ENCODE measurements around the gene CTNNB1.

CTNNB1 gene

DNA sequence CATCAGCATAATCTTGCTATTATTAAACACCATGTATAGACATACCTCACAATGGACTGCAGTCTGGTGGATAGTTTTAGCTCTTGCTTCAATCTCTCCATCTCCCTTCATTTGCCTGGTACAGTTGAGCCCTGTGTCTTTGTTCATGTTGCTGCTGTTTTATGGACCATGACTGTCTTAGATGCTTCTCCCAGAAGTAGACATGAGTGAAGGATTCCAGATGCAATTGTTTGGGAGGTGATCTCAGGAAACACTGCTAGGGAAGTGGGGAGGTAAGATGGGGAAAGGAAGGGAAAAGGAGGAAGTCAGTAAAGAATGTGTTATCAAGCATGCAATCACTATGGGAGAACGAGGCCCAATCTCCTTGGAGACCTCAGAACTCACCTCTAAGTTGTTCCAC, 36.3 kb upstream of the CTNNB1 start:
- no peak for TF ChIP-seq POLR2A (IDR thresholded peaks at IDR 0.05; ENCODE audit: extremely low read depth, insufficient read length)
- TF ChIP-seq, protein P1, sequence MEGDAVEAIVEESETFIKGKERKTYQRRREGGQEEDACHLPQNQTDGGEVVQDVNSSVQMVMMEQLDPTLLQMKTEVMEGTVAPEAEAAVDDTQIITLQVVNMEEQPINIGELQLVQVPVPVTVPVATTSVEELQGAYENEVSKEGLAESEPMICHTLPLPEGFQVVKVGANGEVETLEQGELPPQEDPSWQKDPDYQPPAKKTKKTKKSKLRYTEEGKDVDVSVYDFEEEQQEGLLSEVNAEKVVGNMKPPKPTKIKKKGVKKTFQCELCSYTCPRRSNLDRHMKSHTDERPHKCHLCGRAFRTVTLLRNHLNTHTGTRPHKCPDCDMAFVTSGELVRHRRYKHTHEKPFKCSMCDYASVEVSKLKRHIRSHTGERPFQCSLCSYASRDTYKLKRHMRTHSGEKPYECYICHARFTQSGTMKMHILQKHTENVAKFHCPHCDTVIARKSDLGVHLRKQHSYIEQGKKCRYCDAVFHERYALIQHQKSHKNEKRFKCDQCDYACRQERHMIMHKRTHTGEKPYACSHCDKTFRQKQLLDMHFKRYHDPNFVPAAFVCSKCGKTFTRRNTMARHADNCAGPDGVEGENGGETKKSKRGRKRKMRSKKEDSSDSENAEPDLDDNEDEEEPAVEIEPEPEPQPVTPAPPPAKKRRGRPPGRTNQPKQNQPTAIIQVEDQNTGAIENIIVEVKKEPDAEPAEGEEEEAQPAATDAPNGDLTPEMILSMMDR (IDR thresholded peaks at IDR 0.05; ENCODE audit: low read depth, low read length): no peak
- no peak for TF ChIP-seq MYC (IDR thresholded peaks at IDR 0.05; ENCODE audit: low read depth, low read length)
- TF ChIP-seq, protein P2, sequence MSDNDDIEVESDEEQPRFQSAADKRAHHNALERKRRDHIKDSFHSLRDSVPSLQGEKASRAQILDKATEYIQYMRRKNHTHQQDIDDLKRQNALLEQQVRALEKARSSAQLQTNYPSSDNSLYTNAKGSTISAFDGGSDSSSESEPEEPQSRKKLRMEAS (IDR thresholded peaks at IDR 0.05; ENCODE audit: low read depth, low read length): no peak
- no peak overlapping the region for H3K4me3 ChIP-seq (ENCODE audit: low read depth, low read length)
- no peak for DNase-seq (ENCODE audit: low read depth)

- TF ChIP-seq POLR2A (IDR thresholded peaks at IDR 0.05; ENCODE audit: extremely low read depth, insufficient read length) (no peak), MYC (IDR thresholded peaks at IDR 0.05; ENCODE audit: low read depth, low read length) (no peak)
- TF ChIP-seq, protein P2 (IDR thresholded peaks at IDR 0.05; ENCODE audit: low read depth, low read length): no peak
- TF ChIP-seq, protein P1 (IDR thresholded peaks at IDR 0.05; ENCODE audit: low read depth, low read length): no peak
- no peak for DNase-seq (ENCODE audit: low read depth)
- H3K4me3 ChIP-seq (ENCODE audit: low read depth, low read length): no peak overlapping the region
Observed at GRCh38 chr3:41163421-41163820, 35.9 kb upstream of the CTNNB1 start.

DNA sequence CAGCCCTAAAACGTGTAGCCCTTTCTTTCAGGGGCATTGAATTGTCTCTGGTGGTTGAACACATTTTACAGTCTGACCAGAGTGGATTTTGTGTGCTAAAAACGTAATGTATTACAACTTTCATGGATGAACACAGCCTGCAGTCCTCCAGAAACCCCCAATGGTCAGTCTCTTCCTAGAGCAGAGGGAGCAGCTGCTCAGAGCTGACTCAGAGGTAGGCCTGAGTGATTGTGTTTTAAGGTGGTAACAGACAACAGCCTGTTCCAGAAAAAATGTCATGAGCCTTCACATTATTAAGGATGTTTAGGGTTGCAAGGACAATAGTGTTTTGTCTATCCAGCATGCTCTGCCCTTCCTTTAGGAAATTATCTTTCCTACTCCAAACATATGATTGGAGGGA, 34.5 kb upstream of the CTNNB1 start:
- no peak for DNase-seq (ENCODE audit: low read depth)
- H3K4me3 ChIP-seq (ENCODE audit: low read depth, low read length): no peak overlapping the region
- TF ChIP-seq MYC (IDR thresholded peaks at IDR 0.05; ENCODE audit: low read depth, low read length) (no peak), POLR2A (IDR thresholded peaks at IDR 0.05; ENCODE audit: extremely low read depth, insufficient read length) (no peak)
- TF ChIP-seq, protein P2 (IDR thresholded peaks at IDR 0.05; ENCODE audit: low read depth, low read length): no peak
- TF ChIP-seq, protein P1 (IDR thresholded peaks at IDR 0.05; ENCODE audit: low read depth, low read length): no peak

GRCh38 chr3:41167722-41168497, 31.4 kb upstream of the CTNNB1 start:
- TF ChIP-seq, protein P2 (IDR thresholded peaks at IDR 0.05; ENCODE audit: low read depth, low read length): no peak
- no peak for TF ChIP-seq POLR2A (IDR thresholded peaks at IDR 0.05; ENCODE audit: extremely low read depth, insufficient read length)
- TF ChIP-seq MYC (IDR thresholded peaks at IDR 0.05; ENCODE audit: low read depth, low read length): no peak
- TF ChIP-seq, protein P1 (IDR thresholded peaks at IDR 0.05; ENCODE audit: low read depth, low read length): no peak
- DNase-seq (ENCODE audit: low read depth): no peak
- no peak overlapping the region for H3K4me3 ChIP-seq (ENCODE audit: low read depth, low read length)

DNA sequence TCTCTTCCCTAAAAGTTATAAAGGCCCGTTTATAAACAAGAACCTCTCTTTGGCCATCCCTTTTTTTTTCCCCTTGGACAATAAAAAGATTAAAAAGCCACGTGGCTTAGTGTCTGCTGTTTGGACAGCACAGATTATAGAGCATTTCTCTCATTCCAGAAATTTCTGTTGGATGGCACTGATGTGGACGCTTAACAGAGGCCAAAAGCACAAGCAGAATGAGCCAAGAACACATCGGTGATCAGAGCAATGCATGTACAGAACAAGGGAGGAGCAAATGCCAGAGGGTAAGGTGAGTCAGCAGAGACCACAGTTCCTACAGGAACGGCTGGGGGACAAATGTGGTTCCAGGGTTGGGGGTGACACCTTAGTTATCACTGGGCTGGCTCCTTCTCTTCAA, 30.3 kb upstream of the CTNNB1 start:
- DNase-seq (ENCODE audit: low read depth): no peak
- H3K4me3 ChIP-seq (ENCODE audit: low read depth, low read length): no peak overlapping the region
- TF ChIP-seq, protein P1 (IDR thresholded peaks at IDR 0.05; ENCODE audit: low read depth, low read length): no peak
- TF ChIP-seq POLR2A (IDR thresholded peaks at IDR 0.05; ENCODE audit: extremely low read depth, insufficient read length): no peak
- TF ChIP-seq MYC (IDR thresholded peaks at IDR 0.05; ENCODE audit: low read depth, low read length): no peak
- TF ChIP-seq, protein P2 (IDR thresholded peaks at IDR 0.05; ENCODE audit: low read depth, low read length): no peak
